ENCODE measurements around the gene GPSM3. TPM values are rescaled to one million over a fixed set of nuclear protein-coding genes. Genes with fewer than 3 reads are reported as not detected.
A peak's percentile ranks its signal among the peaks of the same experiment; 100 is the strongest.

GPSM3 gene
- total RNA-seq, 1 experiment from 2014 or later = 80.6 TPM

DNA sequence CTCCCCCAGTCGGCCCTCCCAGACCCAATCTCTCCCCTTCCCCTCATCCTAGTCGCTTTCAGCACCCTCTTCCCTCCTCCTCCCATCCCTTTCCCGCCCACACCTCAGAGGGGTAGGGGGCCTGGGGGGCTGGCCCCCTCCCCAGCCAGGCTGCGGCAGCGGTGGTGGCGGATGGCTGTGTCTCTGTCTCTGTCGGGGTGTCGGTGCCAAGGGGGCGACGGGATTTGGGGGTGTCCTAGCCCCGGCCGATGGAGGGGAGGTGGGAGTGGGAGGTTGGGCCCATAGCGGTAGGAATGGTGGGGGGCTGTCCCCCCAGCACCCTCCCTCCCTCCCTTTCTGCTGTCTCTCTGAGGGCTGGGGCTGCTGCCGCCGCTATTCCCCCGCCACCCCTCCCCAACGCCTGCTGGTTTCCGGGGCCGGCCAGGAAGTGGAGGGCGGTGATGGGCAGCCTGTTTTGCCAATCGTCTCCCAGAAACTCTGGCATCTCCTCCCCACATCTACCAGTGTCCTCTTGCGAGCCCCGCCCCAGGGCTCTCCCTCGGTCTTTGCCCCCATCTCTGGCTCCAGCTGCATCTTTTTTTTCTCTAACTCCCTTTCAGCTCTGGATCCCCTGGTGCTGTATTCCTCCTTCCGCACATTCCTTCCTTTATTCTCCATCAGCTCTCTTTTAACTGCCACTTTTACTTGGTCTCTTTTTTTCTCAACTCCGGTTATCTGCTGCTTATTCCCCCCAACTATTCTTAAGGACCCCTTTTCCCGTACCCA lies 16.6 kb downstream of the GPSM3 start, which contains the start of gene AGPAT1:
Gene AGPAT1 (minus strand): TSS at position 374 of the 765 bp plus-strand sequence. CDS start 4,588 bp downstream, outside the sequence.
- DNase-seq (ENCODE audit: low read depth) = peak; percentile 97

- DNase-seq (ENCODE audit: low read depth) = no peak
These were observed 17.1 kb downstream of the GPSM3 start for GRCh38 chr6:32175322-32175710.

DNA sequence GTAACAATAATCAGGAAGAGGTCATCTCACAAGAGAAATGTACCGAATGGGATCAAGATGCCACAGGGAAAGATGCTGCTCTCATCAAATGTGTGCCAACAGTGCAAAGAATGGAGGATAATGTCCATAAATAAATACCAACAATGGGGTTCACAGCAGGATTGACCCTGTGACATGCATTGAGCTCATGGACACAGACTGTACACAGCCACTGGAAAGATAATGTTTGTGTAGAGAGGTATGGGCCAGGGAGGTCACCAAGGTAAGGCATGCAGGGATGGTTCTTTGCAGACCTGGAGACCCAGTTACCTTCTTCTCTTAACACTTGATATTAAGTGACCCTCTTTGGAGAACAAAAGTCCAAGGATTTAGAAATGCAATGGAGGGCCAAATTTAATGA lies 18.0 kb downstream of the GPSM3 start:
- DNase-seq (ENCODE audit: low read depth) = no peak

GRCh38 chr6:32173051-32173727 lies 19.3 kb downstream of the GPSM3 start:
- no peak for DNase-seq (ENCODE audit: low read depth)

DNA sequence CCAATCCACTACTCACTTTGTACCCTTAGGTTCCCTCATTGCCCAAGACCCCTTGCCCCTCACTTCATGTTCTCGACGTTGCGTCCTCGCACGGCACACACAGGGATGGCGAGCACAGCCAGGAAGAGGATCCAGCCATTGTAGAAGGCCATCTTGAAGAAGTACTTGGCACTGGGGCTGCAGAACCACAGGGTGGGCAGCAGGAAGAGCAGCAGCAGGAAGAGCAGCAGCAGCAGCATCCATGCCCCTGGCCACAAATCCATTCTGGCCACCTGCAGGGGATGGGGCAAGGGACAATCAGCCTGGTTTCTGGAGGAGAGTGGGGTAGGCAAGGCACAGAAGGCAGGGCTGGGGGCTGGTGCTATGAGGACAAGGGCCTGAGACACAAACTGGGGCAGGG lies 21.2 kb downstream of the GPSM3 start:
- no peak for DNase-seq (ENCODE audit: low read depth)

- no peak for DNase-seq (ENCODE audit: low read depth)
These were observed 22.1 kb downstream of the GPSM3 start for GRCh38 chr6:32170294-32170693.

DNA sequence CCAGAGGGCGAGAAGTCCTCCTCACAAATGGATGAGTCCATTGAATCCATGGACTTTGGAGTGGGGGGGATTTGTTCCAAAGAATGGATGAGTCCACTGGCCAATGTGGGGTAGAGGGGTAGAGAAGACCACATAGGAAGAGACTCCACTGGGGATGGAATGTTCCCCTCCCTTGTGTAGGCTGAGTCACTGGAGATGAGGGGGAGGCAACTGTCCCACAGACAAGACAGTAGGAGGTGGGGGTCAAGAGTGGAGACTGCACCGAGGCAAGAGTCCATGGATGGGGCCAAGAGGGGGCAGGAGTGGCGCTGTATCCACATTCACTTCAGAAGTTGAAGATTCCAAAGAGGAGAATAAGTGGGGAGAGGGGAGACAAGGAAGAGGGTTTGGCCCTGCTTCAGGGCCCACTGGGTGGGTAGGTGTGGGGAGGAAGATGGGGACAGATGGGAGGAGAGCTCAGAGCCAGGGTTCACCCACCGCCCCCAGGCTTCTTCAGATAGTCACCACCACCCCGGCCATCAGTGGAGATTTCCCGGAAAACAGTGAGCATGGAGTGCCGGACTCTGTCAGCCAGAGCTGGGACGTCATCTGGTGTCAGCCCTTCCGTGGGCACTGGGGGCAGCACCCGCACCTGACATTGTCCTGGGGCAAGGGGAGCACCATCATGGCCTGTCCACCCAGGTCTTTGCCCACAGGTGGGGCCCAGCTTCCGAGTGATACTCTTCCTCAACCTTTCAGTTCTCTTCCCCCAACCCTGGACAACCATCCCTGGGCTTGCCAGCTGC lies 23.4 kb downstream of the GPSM3 start:
- DNase-seq (ENCODE audit: low read depth) = no peak

GRCh38 chr6:32168350-32168749 lies 24.1 kb downstream of the GPSM3 start:
- DNase-seq (ENCODE audit: low read depth) = no peak

DNA sequence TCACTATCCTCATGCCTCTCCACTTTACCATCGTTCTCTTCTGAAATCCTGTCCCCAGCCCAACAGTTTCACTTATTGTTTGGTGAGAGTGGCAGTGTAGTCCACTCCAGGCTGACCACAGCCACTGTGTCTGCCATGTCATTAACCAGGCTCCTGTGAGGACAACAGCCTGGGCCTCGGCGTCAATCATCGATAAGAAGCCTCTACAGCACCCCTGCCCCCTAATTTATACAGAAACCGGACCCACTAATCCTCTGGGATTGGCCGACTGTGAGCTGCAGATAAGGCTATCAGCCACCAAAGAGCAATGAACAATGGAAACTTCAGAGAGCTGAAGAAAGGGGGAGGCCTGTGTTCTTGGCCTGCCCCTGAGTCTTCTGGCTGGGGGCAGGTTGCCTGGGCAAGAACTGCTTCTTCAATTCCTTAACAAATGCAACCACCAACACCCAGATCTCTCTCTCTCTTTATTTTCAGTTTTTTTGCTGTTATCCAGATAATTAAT lies 24.6 kb downstream of the GPSM3 start:
- DNase-seq (ENCODE audit: low read depth) = no peak

DNA sequence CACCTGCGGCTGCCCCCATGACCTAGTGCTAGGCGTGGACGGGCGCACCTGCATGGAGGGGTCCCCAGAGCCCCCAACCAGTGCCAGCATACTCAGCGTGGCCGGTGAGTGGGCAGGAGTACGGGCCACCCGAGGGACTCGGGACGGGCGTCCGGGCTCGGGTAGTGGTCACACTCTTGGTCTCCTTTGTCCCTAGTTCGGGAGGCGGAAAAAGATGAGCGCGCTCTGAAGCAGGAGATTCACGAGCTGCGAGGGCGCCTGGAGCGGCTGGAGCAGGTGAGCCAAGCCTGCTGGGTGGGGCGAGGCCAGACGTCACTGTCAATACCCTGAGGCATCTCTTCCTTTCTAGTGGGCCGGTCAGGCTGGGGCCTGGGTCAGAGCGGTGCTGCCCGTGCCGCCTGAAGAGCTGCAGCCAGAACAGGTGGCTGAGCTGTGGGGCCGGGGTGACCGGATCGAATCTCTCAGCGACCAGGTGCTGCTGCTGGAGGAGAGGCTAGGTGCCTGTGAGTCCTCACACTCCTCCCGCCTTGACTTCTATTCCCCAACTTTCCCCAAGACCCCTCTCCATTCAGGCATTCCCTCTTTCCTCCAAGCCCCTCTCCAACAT lies 25.2 kb downstream of the GPSM3 start:
- no peak for DNase-seq (ENCODE audit: low read depth)

- no peak for DNase-seq (ENCODE audit: low read depth)
These were observed 25.9 kb downstream of the GPSM3 start for GRCh38 chr6:32166411-32167061.

- no peak for DNase-seq (ENCODE audit: low read depth)
These were observed 28.1 kb downstream of the GPSM3 start, which contains the start of gene EGFL8 for GRCh38 chr6:32164295-32164694. Gene EGFL8 (plus strand): TSS chr6:32164595. CDS start chr6:32166166, 1,571 bp downstream.

GRCh38 chr6:32163559-32164258 lies 28.7 kb downstream of the GPSM3 start:
- no peak for DNase-seq (ENCODE audit: low read depth)

DNA sequence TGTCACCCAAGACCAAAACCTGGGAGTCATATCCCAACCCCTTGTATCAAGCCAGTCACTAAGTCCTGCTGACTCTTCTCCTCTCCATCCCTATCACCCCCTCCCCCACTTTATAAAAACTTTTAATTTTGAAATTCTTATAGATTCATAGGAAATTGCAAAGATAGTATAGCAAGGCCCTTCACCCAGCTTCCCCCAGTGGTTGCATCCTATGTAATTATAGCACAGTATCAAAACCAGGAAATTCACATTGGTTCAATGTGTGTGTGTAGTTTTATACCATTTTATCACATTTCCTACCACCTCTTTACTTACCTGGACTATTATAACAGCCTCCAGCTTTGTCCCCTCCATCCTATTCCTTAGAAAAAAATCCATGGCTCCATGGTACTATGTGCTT lies 34.4 kb downstream of the GPSM3 start:
- no peak for DNase-seq (ENCODE audit: low read depth)

DNA sequence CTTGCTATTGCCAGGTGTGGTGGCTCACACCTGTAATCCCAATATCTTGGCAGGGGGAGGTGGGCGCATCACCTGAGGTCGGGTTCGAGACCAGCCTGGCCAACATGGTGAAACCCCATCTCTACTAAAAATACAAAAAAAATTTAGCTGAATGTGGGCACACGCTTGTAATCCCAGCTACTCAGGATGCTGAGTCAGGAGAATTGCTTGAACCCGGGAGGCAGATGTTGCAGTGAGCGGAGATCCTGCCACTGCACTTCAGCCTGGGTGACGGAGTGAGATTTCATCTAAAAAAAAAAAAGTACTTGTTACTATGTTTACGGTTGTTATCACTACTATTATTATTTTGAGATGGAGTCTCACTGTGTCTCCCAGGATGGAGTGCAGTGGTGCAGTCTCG lies 35.6 kb downstream of the GPSM3 start:
- no peak for DNase-seq (ENCODE audit: low read depth)

GRCh38 chr6:32154514-32155161 lies 37.8 kb downstream of the GPSM3 start:
- DNase-seq (ENCODE audit: low read depth) = peak; percentile 50

DNA sequence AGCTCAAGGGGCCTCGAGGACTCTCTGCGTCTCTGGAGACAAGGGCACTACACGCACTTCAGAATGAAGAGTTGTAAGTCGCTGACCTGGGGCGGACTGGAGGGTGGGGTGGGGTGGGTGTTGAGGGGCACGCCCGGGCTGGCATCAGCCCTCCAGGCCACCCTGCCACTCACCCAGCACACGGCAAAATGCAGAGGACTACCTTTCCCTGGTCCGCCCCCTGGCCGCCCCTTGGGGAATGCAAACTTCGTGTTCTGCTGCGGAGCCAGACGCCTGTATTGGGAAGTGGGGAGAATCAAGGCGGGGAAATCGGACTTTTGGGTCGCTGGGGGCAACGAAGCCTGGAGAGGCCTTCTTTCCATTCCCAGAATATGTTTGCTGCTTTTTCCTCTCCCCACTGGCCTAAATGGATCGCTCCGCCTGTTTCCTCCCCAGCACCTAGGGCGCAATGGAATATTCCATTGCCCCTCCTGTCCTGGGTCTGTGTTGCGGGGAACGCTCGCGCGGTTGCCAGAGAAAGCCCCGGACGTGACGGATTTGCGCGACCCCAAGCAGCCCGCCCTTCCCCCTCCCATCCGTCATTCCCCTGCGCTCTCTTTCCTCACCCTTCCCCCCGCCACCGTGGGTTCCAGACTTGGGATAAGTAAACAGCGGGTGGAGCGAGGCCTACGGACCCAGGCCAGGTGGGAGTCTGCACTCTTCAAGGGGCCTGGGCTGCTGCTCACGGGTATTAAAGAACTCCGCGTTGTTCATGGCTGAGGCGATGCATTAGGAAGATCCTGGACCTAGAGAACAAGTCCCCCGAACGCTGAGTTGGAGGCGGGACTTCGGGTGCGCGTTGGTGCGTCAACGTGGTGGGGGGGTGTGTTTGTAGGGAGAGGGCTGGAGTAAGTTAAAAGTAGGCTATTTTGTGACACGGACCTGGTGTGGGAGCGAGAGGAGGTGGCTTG lies 38.6 kb downstream of the GPSM3 start, which contains the start of gene PPT2:
Gene PPT2 (plus strand): TSS at position 578 of the 950 bp plus-strand sequence. CDS start 454 bp downstream, outside the sequence.
- peak; percentile 85 for DNase-seq (ENCODE audit: low read depth)

Data from HT1080 (cell line).